KBM-7 (cell line): Measurements from ENCODE around the gene SEMA3G.

ENCODE experiments used
- DNase-seq: peaks from one replicate; pipeline ENCODE4 v3.0.0-alpha.2; 2015
- in situ Hi-C: fragments of 300-500 bp; cut with MboI; formaldehyde crosslinking; loops from 2 replicates; pipeline ENCODE4 v1.14.3; 2020; ENCODE audit warnings: low sequenced_read_pairs, low pct_unique_long_range_greater_than_20kb, mixed read lengths

The SEMA3G gene

DNA sequence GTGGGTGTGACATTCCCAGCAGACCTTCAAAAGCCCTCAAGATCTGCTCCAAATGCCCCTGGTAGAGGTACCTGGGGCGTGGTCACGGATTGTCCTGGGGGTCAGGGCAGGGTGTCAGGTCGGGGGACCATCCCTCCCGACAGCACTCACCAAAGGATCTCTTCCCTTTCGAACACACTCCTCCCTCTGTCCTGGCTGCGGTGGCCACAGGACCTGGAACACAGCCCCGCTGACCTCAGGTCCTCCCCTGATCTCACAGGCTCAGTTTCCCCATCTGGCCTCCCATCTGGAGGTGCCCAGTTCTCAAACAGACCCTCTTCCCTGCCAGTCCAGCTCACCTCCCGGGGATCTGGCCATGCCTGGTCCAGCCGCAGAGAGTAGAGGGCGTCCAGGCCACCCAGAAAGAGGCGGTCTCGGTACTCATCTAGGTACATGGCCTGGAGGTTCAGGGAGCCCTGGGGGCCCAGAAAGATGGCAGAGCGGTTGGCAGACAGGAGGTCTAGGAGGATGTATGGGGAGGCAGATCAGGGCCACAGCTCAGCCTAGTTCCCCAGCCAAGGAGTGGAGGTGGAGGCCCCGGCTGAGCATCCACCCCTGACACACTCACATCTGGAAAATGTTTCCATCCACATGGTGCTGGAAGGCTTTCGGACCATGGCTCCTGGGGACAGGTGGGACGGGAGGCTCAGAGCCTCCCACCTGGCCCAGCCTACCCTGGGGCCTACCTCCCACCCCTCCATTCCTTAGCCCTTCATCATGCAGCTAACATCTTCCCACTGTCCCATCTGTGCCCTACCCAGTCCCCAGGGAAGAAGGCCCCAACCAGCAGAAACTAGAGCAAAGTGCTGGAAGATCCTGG is 2.3 kb downstream of the SEMA3G start:
- no peak for DNase-seq
- in situ Hi-C loops = no loop called here

DNA sequence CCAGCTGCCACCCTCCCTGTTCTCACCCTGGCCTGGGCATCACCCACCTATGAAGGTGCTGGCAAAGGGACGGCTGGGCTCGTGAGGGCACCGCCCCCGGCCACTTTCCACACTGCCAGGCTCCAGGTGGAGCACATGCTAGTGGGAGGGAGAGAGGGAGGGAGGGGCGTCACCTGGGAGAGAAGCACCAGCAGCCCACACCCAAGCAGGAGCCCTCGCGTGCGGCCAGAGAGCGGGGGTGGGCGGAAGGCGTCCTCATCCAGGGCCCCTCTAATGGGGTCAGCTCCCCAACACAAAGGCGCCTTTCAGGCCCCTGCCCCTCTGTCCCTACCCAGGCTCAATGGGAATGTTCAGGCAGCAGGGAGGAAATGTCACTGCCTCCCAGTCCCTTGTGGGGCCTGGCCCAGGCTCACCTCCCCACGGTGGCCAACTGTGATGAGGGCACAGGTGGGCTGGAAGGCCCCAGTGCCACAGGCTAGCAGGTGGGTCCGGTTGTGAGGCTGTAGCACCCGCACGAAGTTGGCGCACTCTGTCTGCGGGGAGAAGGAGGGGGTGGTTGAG is 3.1 kb downstream of the SEMA3G start:
- DNase-seq = no peak
- in situ Hi-C loops = no loop called here

DNA sequence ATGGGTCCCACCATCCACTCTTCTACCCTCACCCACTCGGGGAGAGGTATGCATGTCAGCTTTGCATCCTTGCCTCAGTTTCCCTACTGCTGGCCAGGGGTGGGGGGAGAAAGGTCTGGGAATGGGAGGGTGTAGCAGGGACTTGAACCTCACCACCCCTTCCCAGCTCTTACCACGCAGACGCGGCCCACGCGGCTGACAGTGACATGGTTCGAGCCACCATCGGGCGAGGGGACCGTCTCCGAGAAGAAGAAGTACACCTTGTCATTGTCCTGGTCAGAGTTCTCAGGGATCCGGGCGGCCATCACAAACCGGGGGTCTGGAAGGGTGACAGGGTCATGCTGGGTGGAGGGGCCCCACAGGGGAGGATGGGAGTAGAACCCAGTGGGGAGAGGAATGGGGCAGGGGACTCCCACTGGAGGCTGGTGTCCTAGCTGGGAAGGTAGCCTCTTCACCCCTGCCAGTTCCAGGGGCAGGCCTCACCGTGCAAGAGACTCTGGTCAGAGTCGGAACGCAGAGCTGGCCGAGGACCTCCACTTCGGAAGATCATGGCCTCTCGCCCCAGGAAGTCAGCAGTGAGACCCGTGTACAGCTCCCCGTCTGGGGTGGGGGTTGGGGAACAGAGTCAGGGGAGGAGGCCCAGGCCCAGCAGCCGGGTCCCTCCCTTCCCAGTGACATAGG is 3.7 kb downstream of the SEMA3G start:
- no peak for DNase-seq
- in situ Hi-C loops = no loop called here

DNA sequence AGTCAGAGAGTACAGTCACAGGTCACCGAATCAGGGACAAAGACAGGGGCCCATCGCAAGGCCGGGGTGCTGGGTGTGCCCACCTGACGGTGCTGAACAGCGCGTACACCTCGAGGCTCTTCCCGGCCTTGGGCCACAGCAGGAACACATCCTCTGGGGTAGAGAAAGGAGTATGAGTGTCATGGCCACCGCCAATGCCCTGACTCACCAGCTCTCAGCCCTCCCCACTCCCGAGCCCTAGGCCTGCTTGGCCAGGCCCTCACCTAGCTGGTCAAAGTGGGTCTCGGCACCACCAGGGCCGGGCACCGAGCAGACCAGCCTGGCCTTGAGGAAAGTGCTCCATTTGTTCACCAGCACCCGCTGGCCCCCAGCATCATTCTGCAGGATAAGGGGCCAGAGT is 4.2 kb downstream of the SEMA3G start:
- in situ Hi-C loops = no loop called here
- no peak for DNase-seq

DNA sequence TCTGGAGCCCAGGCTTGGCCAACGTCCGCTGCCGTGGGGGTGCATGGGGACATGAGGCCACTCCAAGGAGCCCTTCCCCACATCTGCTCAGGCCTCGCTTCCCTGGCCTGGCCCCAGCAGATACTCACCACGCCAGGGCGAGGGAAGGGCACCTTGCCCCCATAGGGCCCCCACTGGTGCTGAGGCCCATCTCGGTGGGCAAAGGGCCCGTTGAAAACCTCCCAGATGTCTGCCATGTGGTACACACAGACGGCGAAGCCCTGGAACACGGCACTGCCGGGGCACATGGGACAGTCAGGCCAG is 4.7 kb downstream of the SEMA3G start:
- in situ Hi-C loops = no loop called here
- DNase-seq = no peak

DNA sequence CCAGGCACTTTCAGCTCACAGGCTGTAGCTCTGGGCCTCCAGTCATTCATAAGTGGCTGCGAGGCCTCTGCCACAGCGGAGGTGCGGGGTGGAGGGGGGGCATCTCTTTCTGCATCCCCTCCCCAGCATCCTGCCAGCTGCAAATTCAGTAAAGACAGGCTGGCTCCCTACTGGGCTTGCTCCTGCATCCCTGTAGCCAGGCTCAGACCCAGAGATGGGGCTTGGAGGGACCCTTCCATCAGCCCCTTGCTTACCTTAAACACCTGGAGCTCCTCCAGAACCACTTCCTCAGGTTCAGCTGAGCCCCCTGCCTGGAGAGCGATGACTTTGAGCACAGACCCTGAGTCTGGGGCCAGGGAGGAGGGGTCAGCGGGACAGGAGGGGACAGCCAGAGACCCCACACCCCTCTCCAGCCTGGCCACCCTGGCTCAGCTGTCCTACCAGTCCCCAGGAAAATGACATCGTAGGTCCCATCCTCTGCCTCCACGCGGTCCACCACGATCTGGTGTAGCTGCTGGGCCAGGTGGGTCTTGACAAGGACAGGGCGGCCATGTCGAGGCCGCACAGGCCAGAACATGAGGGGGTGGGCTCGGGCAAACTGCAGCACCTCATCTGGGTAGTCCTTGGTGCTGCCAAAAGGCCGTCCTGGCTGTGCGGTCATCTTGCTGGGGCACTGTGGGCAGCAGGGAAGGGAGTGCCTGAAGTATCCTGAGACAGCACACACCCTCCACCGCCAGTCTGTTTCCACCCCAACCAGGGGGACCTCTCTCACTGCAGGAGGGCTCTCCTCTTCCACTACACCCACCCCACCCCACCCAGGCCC is 5.3 kb downstream of the SEMA3G start:
- in situ Hi-C loops = no loop called here
- DNase-seq = no peak

DNA sequence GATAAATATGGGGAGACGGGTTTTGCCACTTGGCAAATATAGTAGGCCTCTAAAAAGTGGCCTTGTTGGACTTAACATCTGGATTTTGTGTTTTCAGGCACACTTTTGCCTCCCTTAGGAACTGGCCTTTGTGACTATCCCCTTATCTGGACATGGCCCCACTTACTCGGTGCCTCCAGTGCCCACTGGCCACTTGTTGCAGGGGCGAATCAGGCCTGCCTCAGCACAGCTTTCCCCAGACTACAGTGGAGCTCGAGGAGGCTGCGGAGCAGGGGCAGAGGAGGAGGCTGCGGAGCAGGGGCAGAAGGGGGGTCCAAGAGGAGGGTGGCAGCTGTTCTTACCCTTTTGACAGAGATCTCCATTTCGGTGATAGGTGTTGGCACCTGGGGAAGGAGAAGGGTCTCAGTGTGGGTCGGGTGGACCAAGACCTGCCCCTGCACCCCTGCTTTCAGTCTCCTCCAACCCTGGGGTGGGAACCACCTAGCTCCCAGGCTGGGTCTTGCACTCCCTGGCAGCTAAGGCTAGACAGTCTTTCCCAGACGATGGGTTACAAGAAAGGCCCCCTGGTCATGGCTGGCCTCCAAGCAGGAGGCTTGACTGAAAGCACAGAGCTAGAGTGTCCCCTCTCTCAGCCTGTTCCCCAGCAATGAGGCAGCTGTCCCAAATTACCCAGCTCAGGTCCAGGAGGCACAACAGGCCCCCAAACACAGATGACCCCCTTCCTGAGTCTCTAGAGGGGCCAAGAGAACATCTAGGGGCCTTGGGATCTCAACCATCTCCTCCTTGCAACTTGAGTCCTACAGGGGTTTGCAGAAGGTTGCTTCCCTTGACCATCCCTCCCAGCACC is 6.1 kb downstream of the SEMA3G start:
- DNase-seq = no peak
- in situ Hi-C loops = no loop called here

DNA sequence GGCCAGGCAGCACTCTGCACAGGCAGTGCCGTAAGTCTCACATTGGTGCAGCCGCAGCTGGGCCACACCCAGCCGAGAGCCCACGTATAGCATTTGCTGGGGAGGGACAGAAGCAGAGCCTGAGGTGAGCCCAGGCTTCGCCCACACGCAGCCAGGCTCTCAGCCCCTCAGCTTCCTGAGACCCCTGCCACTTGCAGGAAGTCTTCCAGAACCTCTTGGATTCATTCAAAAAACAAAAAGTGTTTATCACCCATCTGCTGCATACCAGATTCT is 6.9 kb downstream of the SEMA3G start:
- in situ Hi-C loops = no loop called here
- no peak for DNase-seq

DNA sequence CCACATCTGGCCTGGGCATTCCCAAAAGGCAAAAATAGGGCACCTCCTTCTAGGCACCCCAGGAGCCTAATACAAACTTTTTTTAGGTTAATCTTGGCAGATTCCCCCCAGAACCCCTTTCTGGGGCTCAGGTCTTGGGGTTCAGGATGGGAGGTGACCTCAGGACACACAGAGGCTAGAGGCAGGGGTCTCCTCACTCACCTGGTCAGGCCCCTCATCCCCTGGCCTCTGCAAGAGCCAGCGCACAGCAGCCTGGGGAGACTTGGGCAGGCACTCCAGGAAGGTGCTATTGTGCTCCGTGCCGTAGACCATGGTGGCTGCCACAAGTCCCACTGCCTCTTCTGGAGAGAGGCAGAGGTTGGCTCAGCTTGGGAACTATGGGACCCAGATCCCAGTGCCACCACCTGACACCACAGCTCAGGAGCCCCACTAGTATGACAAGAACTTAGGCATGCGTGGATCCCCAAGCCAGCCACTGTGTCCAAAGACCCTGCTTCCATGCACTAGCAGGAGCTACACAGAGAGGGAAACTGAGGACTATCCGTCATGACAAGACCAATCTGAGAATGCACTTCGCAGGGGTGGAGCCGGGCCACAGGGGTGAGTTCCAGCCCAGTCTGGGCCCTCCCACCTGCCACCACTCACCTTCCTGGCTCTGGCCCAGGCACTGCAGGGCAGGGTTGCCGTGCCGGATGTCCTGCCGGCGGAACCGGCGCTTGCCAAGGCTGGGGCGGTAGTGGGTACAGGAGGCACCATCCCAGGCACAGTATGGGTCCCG is 7.4 kb downstream of the SEMA3G start:
- DNase-seq = no peak
- in situ Hi-C loops = no loop called here

DNA sequence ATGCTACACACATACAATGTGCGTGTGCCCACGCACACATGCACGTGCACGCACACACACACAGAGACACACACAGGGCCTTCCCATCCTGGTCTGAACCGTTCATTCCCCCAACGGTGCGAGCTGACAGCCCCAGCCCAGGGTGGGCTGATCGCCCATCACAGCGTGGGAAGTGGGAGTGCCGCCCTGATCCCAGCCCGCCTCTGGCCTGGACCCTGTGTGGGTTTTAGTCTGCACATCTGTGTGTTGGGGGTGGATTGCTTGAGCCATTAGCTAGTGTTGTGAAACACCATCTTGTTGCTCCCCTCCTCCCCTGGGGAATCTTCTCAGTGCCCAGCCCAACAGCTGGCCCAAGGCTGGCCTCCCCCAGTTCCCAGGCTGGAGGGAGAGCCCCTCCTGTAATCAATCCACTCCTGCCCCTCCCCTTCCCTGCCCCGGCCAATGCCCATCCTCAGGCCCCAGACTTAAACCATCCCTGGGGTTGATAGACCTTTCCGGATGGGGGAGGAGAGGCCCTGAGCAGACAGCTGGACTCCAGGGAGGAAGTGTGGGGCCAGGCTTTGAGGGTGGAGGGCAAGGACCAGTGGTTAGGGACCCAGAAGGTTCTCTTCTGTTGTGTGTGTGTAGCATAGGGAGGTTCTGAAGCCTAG is 8.3 kb downstream of the SEMA3G start:
- no peak for DNase-seq
- in situ Hi-C loops = no loop called here

DNA sequence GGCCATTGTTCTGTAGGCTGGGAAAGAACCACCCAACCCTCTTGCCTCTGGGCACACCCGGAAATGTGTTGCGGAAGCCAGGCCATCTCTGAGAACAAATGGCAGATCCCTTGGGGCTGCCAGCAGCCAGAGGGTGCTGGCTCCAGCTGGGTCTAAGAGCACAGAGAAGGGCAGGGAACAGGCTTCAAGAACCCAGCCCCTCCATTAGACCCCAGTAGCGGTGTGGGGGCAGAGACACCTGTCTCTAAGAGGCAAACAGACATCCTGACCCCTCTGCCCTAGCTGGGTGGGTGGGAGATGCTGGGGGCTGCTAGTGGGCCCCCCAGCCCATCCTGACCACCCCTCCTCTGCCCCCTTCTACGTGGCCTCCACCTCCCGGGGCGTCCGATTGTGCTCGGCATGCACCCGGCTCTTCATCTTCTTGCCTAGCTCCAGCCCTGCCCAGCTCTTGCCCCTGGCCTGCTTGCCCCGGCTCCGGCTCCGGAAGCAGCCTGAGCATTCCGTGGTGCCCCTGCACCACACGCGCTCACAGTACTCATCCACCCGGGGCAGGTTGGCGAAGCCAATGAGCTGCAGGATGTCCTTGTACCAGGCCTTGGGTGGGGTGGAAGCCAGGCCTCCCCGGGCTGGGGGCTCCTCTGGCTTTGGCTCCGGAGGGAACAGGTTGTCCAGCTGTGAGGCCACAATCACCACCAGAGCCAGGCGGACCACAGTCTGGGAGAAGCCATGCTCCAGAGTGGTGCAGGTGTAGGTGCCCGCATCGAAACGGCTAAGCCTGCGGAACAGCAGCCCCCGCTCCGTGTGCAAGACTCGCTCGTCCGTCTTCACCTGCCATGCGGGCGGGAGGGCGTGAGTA is 9.4 kb downstream of the SEMA3G start:
- no peak for DNase-seq
- in situ Hi-C loops = no loop called here

DNA sequence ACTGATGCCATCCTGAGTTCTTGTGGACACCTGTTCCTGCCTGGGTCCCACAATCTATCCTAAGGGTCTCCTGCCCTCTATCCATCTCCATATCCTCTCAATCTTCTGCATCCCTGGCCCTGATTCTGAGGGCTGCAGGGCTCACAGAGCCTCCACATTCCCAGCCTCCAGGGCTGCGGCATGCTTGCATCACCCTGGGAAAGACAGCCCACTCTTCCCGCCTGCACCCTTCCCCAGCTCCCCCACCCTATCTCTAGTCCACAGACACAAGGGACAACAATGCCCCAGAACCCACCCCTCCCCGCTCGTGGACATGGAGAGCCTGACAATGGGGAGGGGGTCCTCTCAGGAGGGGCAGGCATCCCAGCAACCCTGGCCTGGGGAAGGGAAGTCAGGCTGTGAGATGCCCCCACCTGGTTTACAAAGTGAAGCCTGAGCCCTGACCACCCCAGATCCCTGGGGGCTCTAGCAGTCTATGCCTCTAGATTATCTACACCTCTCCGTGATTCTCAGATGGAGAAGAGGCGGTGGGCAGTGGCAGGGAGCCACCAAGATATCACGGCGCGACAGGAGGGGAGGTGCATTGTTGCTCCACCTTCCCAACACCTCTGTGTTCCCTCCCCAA is 10.3 kb downstream of the SEMA3G start:
- in situ Hi-C loops = no loop called here
- no peak for DNase-seq

DNA sequence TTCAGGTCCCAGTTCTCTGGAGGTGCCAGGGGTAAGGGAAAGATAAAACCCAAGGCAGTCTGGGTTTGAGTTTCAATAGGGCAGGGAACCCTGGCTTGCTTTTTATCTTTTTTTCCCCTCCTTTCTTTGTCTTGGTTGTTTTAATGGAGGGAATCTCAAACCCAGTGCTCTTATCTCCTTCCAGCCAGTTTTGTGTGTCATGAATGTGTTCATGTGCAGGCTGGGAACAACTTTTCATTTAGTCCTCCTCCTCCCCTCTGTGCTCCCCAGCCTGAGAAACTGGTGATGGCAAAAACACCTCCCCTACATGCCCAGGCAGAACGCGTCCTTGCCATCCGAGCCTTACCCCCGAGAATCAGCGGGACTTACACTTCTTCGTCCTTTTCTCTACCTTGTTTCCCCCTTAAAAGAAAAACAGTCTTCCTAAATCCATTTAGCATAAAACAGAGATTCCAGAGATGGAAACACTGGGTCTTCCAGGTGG is 10.9 kb downstream of the SEMA3G start:
- in situ Hi-C loops = no loop called here
- DNase-seq = no peak

DNA sequence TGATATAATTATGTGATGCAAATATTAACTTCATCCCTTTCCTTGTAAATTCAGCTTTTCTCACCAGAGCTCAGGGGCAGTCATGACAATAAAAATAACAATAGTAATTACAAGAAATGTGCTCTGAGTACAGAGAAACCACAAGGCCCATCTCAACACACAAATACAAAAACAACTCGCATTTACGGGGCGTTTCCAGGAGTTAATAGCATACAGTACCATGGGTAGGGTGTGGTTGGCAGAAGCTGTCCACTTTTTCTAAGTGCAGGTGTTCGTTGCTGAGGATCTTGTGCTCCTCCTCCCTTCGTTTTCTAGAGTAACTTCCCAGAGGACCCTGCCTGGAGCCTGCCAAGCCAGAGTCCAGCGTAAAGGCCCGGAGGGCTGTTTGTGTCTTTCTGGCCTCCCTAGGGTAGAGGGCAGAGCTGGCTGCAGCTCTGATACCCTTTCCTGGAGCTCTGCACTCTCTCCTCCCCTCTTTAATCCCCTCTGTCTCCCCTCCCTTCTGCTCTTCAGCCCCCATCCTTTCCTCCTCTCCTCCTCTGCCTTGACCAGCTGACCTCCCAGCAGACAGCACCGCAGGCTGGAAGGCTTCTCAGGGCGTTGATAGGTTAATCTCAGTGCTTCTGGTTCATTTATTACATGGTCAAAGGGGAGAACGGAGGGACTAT is 11.4 kb downstream of the SEMA3G start:
- DNase-seq = no peak
- in situ Hi-C loops = no loop called here

DNA sequence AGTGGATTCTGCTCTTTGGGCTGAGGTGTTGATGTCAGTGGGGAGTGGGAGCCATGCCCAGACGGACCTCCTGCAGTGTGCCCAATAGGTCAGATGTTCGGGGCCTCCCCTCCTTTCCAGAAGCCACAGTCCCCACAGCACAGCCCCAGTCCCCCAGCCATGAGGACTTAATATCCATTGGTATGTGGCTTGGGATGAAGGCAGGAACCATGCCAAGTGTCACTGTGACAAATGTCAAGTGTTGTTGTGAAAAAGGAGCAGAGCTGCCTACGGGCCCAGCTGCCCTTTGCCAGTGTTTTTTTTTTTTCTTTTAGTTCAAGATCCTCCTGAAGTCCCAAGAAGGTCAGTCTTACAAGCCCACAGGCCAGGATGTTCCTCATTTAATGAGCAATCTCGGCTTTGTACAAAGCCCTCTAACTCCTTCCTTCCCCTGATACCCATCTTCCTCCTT is 12.2 kb downstream of the SEMA3G start:
- in situ Hi-C loops = no loop called here
- no peak for DNase-seq

DNA sequence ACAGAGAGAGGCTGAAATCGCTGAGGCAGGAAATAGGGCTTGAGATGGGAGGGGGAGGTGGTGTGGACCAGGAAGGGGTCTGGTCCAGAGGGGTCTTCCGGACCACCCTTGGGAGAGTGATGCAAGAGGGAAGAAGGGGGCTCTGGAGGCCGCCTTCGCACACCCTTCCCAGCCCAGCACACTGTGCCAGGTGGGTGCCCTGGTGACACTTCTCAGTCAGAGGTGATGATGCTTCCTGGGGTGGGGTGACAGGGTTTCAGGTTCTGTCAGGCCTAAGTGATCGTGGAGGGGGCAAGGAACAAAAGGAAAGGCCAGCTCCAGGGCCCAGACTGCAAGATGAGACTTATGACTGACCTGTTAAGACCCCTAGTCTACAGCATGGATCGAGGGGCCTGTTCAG is 12.7 kb downstream of the SEMA3G start:
- no peak for DNase-seq
- in situ Hi-C loops = no loop called here
